ENCODE data around the gene RPL18A.
A peak's percentile ranks its signal among the peaks of the same experiment; 100 is the strongest.
"Not testable (repeated sequence)": the region's sequence is repeated elsewhere in the genome, so short reads cannot be mapped to it uniquely, and the experiment has no call there.

The RPL18A gene

DNA sequence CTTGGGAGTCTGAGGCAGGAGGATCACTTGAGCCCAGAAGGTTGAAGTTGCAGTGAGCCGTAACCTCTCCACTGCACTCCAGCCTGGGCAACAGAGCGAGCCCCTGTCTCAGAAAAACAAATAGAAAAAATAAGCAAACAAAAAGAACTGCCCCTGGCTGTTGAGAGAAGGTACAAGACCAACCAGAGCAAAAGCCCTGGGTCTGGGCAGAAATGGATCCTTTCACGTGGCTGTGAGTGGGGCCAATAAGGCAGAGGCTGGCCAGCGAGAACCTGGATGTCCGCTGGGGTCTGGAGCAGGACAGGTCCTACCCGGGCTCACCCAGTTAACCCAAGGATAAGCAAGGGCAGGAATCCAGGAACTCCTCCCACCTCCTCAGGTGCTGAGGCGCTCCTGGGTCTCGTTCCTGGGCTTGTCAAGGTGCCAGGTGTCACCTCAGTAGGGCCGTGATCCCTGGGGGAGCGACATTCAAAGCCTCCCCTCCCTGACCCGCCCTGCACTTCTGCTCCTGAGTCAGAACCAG is 7.3 kb downstream of the RPL18A start:
- no peak for DNase-seq (ENCODE audit: low spot score)

DNA sequence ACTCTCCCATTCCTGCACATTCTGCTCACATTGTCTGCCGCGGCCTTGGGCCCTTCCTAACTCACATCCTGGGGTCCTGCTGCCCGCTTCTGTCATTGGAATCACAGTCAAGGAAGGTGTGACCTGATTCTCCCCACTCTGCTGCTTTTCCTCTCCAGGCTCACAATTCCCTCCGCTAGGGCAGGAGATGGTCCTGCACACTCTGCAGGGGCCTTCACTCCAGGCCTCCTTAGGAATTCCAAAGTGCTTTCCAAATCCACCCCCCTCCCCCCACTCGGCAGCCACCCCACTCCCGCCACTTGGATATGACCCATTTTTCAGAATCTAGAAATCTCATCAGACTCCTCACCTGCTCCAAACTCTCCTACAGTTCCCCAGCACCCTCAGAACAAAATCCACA is 9.0 kb downstream of the RPL18A start:
- no peak for DNase-seq (ENCODE audit: low spot score)

DNA sequence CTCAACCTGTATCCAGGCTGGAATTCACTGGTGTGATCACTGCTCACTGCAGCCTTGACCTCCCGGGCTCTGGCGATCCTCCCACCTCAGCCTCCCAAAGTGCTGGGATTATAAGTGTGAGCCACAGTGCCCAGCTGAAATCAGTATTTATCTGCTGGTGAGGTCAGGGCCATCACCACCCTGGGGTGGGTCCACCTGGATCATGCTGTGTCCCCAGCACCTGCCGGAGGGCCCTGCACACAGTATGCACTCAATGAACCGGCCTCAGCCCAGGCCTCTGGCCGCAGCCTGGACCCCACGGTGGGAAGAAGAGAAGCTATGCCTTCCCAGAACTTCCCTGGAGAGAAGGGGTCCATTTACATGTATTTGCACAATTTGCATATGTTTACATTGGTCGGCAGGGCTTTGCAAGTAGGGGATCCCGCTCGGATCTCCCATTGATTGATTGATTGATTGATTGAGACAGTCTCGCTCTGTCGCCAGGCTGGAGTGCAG is 9.5 kb downstream of the RPL18A start:
- DNase-seq (ENCODE audit: low spot score) = no peak

DNA sequence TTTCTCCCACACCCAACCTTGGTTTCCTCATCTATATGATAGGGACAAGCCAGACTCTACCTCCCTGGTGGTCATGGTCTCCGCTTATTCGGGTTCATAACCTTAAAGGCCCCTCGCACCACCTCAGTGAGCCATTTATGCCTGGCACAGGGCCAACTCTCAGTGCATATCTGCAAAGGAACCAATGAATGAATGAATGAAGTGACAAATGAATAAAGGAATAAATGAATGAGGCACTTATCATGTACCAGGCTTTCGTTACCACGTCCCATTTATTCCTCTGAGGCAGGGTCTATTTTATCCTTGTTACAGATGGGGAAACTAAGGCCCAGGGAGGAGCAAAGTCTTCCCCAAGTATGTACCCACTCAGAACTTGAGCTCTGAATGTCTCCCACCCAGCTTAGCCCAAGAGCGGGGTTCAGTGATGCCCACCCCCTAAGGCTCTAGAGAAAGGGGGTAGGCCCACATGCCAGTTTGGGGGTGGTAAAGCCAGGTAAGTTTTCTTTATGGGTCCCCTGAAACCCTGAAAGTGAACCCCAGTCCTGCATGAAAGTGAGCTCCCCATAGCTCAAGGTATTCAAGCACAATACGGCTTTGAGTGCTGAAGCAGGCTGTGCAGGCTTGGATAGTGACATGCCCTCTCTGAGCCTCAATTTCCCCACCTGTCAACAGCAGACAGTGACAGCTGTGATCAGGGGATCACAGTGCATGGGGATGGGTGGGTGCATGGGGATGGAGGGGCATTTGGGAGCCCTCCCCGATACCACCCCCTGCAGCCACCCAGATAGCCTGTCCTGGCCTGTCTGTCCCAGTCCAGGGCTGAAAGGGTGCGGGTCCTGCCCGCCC is 11.5 kb downstream of the RPL18A start:
- DNase-seq (ENCODE audit: low spot score) = no peak

DNA sequence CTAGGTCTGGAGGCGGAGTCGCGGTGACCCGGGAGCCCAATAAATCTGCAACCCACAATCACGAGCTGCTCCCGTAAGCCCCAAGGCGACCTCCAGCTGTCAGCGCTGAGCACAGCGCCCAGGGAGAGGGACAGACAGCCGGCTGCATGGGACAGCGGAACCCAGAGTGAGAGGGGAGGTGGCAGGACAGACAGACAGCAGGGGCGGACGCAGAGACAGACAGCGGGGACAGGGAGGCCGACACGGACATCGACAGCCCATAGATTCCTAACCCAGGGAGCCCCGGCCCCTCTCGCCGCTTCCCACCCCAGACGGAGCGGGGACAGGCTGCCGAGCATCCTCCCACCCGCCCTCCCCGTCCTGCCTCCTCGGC is 12.2 kb downstream of the RPL18A start, which contains the start of gene SLC5A5:
Gene SLC5A5 (plus strand): TSS at position 68 of the 373 bp plus-strand sequence. CDS start 375 bp downstream, outside the sequence.
- no peak for DNase-seq (ENCODE audit: low spot score)

DNA sequence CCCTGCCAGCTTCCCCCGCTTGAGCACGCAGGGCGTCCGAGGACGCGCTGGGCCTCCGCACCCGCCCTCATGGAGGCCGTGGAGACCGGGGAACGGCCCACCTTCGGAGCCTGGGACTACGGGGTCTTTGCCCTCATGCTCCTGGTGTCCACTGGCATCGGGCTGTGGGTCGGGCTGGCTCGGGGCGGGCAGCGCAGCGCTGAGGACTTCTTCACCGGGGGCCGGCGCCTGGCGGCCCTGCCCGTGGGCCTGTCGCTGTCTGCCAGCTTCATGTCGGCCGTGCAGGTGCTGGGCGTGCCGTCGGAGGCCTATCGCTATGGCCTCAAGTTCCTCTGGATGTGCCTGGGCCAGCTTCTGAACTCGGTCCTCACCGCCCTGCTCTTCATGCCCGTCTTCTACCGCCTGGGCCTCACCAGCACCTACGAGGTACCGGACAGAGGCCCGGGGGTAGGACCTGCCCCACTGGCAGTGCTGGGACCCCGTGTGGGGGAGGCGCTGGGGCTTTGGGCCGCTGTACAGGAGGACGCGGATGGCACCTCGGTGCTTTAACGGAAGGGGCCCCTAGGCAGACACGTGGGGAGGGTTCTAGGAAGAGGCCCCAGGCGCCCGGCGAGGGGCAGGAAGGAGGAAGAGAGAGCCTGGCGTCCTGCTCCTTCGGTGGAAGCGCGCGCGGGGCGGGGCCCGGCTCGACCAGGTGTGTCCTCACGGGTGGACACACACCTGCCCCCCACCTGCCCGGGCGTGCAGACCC is 12.7 kb downstream of the RPL18A start:
- DNase-seq (ENCODE audit: low spot score) = peak; percentile 41

DNA sequence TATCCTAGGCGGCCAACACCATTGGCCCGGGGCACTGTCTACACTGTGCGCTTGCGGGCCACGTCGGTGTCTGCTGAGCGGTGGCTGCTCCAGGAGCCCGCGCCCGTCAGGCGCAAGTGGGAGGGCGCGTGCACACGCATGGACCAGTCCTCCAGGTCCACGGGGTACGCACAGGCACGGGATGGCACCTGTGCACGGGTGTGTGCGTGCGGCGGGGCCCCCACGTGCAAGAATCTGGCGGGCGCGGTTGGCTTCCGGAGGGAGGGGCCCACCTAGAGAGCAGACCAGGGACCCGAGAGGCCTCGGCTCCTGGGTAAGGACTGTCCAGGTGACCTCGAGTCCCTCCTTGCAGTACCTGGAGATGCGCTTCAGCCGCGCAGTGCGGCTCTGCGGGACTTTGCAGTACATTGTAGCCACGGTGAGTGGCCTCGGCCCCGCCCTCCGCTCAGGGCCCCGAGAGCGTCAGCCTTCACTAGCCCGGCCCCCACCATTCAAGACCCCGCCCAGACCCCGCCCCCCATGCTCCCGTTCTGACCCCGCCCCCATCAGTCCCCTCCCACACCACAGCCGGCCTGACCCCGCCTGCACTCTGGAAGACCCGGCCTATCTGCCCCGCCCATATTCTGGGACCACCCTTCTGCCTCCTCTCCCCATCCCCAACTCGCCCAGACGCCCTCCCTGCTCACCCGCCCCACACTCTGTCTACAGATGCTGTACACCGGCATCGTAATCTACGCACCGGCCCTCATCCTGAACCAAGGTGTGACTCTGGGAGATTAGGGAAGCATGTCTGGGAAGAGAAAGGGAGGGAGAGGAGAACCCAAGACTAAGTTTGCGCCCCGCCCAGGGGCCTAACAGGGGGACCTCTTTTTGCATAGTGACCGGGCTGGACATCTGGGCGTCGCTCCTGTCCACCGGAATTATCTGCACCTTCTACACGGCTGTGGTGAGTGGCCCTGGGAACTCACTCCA is 14.4 kb downstream of the RPL18A start:
- DNase-seq (ENCODE audit: low spot score) = peak; percentile 67

DNA sequence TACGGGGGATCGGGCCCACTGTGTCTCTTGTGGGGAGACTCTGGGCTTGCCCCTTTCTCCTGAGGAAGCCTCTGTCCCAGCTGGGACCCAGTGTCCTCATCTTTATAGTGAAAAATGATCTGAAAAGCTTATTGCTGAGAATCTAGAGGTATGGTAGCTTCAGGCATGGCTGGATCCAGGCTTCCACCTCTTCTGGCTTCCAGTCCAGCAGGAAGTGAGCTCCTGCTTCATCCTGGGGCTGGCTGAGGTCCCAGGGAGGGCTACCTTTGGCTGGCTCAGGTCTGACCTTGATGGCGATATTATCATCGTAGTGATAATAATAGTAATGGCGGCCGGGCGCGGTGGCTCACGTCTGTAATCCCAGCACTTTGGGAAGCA is 15.0 kb downstream of the RPL18A start:
- DNase-seq (ENCODE audit: low spot score) = no peak

DNA sequence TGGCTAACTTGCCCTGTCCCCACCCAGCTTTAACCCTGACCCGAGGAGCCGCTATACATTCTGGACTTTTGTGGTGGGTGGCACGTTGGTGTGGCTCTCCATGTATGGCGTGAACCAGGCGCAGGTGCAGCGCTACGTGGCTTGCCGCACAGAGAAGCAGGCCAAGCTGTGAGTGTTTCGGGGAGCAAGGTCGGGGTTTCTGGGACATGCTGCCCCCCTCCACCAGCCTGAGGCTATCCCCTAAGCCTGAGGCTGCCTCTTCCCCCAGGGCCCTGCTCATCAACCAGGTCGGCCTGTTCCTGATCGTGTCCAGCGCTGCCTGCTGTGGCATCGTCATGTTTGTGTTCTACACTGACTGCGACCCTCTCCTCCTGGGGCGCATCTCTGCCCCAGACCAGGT is 18.0 kb downstream of the RPL18A start:
- DNase-seq (ENCODE audit: low spot score) = no peak

DNA sequence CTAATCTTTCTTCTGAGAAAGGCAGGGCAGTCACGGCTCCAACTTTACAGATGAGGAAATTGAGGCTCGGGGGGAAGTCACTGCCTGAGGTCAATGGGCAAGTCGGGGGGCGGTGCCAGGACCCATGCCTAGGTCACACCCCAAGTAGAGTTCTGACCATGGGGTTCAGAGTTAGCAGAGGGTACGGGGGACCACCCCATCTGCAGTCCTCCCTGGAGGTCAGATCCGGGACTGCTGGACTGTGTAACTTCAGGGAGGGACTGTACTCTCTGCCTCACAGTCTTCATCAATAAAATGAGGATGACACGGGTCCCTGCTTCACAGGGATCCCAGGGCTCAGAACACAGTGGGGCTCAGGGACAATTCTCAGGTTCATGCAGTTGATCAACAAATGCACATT is 19.8 kb downstream of the RPL18A start:
- no peak for DNase-seq (ENCODE audit: low spot score)

DNA sequence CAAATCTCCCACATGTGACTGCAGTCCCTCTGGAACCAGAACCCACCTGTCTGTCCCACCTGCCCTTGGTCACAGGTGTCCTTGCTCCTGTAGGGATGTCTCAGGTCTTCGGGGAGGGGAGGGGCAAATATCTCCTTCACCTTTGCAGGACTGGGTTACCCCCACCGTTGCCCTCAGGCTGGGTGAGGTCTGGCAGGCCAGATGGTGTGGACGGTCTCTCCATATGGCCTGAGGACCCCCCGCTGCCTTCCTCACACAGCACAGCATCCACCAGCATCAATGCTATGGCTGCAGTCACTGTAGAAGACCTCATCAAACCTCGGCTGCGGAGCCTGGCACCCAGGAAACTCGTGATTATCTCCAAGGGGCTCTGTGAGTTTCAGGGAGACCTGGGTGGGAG is 22.0 kb downstream of the RPL18A start:
- DNase-seq (ENCODE audit: low spot score) = no peak

DNA sequence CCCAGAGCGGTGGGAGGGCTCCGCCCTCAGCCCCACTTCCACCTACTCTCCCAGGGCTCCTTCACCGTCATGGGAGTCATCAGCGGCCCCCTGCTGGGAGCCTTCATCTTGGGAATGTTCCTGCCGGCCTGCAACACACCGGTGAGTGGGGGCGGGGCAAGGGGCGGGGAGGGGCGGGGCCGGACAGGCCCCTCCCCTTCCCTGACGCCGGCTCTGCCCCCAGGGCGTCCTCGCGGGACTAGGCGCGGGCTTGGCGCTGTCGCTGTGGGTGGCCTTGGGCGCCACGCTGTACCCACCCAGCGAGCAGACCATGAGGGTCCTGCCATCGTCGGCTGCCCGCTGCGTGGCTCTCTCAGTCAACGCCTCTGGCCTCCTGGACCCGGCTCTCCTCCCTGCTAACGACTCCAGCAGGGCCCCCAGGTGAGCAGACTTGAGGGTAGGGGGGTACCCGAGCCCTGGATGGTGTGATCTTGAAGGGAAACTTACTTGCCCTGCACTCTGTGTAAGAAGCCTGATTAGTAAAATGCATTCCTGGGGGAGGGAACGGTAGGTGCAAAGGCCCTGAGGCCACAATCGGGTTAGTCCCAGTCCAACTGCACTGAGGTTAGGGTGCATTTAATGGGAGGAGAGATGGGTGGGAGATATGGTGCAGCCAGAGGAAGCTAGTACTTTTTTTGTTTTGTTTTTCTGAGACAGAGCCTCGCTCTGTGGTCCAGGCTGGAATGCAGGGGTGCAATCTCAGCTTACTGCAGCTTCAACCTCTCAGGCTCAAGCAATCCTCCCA is 24.1 kb downstream of the RPL18A start:
- no peak for DNase-seq (ENCODE audit: low spot score)

DNA sequence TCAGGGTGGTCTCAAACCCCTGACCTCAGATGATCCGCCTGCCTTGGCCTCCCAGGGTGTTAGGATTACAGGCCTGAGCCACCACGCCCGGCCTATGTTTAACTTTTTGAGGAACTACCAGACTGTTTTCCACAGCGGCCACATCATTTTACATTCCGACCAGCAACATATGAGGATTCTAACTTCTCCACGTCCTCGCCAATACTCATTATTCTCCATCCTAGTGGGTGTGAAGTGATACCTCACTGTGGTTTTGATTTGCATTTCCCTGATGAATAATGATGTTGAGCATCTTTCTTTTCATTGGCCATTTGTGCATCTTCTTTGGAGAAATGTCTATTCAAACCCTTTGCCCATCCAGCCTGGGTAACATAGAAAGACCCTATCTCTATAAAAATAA is 26.8 kb downstream of the RPL18A start:
- no peak for DNase-seq (ENCODE audit: low spot score)

DNA sequence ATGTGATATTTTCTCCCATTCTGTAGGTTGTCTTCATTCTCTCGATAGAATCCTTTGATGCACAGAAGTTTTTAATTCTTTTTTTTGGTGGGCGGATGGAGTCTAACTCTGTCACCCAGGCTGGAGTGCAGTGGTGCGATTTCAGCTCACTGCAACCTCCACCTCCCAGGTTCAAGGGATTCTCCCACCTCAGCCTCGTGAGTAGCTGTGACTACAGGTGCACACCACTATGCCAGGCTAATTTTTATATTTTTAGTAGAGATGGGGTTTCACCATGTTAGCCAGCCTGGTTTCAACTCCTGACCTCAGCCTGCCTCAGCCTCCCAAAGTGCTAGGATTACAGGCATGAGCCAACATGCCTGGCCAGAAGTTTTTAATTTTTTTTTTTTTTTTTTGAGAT is 27.5 kb downstream of the RPL18A start:
- not testable (repeated sequence) for DNase-seq (ENCODE audit: low spot score)

DNA sequence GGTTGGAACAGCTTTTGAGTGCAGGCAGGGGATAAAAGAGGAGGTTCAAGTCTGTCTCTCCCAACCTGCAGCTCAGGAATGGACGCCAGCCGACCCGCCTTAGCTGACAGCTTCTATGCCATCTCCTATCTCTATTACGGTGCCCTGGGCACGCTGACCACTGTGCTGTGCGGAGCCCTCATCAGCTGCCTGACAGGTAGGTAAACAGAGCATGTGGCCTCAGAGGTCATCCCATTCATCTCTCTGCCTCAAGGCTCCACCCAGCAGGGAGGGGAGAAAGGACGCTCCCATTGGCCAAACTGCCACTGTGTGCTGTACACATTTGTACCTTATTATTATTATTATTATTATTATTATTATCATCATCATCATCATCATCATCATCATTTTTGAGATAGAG is 28.6 kb downstream of the RPL18A start:
- DNase-seq (ENCODE audit: low spot score) = no peak

DNA sequence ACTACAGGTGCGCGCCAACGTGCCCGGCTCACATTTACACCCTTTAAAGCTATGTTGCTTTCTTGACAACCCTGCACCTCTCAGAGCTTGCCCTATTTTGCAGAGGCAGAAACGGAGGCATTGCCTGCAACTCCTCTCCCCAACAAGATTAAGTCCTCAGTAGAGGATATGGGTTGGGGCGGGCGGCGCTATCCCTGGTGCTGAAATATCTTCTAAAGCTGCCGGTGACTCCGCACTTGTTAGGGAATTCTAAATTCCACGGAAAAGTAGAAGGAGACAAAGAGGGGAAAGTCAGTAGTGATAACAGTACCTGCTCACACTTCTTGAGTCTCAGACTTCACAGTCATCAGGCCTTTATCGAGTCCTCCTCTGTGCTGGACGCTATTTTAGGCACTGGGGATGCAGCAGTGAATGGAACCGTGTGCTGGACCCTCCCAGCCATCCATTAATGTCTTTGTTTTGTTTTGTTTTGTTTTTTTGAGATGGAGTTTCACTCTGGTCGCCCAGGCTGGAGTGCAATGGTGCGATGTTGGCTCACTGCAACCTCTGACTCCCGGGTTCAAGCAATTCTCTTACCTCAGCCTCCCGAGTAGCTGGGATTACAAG is 30.0 kb downstream of the RPL18A start:
- DNase-seq (ENCODE audit: low spot score) = no peak

DNA sequence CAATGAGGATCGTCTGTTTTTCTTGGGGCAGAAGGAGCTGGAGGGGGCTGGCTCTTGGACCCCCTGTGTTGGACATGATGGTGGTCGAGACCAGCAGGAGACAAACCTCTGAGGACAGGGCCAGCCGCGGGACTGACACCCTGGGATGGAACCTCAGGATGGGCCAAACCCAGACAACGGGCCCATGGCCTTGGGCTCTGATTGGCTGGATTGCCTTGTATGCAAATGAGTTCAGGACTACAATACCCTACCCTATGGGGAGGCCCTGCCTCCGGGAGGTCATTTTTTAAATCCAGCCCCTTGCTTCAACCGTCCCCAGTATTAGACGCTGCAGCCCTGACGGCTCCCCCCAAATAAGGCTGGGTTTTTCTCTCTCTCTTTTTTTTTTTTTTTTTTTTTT is 34.1 kb downstream of the RPL18A start:
- DNase-seq (ENCODE audit: low spot score) = no peak

DNA sequence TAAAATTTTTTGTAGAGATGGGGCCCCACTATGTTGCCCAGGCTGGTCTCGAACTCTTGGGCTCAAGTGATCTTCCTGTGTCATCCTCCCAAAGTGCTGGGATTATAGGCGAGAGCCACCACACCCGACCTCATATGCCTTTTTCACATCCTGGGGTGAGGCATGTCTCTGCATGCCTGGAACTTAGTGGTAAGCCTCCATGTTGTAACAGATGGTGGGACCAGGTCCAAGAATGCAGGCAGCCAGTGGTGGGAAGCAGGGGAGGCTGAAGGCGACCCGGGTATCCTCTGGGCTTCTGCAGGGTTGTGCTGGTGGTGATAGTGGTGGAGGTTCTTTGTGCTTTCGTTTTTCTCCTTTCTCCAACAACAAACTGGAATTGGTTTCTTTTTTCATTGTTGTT is 43.0 kb downstream of the RPL18A start:
- DNase-seq (ENCODE audit: low spot score) = no peak

DNA sequence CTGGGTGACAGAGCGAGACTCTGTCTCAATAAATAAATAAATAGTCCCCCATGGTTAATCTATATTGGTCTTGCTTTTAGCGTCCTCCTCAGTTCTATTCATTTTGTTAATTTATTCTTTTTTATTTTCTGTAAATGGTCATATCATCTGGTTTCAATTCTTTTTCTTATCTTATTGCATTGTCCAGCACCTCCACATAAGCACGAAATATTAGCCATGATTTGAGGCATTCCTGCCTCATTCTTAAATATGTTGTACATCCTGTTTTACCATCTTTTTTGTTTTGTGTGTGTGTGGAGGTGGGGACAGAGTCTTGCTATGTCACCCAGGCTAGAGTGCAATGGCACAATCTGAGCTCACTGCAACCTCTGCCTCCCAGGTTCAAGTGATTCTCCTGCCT is 48.5 kb downstream of the RPL18A start:
- DNase-seq (ENCODE audit: low spot score) = no peak

DNA sequence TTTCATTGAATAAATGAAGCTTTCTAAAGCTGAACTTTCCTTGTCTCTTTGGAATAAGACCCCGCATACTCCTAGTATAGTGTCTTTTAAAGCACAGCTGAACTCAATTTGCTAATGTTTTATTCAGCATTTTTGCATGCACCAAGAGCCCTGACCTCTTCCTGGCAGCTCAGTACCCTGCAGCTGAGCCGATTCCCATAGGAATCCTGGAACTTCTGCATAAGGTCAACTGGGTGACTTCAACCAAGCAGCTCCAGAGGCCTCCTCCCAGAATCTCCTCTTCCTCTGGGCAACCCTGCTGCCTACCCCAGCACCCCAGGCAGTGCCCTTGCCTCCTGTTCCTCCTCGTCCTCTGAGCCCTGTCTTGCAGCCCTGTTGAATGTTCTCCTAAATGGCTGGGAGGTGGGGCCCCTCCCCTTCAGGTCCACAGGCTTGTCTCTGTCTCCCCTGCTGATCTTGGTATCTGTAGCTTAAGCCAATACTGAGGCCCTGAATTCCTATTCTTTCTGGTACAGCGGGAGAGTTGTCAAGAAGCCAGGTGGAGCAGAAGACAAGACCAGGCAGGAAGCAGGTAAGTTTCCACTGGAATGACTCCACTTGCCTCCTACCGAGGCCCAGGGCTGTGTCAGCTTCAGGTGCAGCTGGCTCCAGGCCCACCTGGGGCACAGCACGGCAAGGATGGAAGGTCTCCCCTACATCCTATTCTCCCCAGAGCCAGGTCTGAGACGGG is 49.5 kb downstream of the RPL18A start:
- DNase-seq (ENCODE audit: low spot score) = no peak
